Ramos (cell line): ENCODE results near the gene FLRT2.

Source experiments
- in situ Hi-C: fragments of 300-500 bp; cut with MboI; formaldehyde crosslinking; loops from one replicate; pipeline ENCODE4 v1.14.3; 2022; ENCODE audit warnings: low sequenced_read_pairs; ENCODE audit not compliant: unreplicated experiment

Gene FLRT2

GRCh38 chr14:85590784-85591183 lies 60.8 kb downstream of the FLRT2 start:
- in situ Hi-C loops, result no loop called here

DNA sequence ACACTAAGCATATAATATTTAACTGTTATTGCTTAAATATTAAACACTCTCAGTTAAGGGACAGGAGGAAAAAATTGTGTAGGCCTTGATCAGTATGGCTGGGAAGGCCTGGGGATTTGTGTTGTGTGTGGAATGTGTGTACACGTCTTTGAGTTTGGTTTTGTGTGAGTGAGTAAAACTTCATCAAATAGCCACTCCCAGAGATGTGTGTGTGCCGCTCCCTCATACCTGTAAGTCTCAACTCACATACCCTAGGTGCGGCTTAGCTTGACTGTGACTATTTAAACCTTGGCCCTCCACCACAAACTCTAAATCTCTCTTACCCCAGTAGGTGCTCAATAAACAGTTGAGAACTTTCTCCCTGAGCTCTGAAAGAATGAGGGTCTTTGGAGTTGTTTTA lies 64.3 kb downstream of the FLRT2 start:
- in situ Hi-C loops, result no loop called here

- in situ Hi-C loops, result no loop called here
Observed at GRCh38 chr14:85595981-85596380, 66.0 kb downstream of the FLRT2 start.

DNA sequence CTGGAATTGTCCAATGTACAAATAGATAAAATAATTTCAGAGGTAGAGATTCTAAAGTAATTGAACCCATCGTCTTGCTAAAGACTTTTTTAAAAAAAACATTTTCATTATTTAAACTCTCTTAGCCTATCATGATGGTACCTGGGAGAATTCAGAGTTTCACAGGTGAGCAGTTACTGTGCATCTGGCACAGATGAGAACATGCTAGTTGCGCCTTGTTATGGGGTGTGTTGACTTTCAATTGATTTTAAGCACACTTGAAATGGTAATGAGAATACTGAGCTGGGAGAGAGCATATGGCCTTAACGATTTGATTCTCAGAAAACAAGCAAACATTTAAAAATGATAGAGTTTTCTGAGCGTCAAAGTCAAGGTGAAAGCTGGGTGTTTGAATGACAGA lies 66.6 kb downstream of the FLRT2 start:
- in situ Hi-C loops, result no loop called here

DNA sequence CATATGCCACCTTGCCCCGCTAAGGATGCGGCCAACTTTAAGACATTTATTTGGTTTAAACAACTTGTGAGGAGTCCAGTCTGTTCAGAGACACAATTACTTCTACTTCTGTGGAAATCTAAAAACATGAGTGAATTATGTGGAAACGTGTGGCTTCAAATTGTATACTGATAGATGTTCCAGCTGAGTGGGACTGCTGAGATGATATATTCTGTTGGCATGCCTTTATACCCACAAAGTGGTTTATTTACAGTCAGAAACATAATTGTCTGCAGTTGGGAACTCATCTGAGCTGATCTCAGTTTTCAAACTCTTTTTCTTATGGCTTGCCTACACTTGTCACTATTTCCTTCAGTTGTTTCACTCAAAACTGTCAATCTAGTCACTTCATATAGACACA lies 67.8 kb downstream of the FLRT2 start:
- in situ Hi-C loops, result no loop called here

DNA sequence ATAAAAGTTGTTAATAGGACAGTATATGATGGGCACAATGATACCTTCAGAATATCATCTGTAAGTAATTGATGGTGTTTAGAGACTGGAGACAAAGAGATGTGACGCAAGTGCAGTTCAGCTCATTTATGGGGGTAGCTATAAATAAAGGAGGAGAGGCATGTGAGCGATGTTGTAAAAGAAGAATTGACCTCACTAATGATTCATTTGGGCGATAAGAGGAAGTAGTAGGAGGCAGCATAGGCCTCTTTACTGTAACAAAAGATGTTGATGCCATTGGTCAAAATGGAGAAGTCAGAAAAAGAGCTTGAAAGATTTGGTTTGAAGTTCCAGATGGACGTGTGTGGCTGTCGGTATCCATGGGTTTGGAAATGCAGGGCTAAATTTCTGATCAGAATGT lies 70.0 kb downstream of the FLRT2 start:
- in situ Hi-C loops, result no loop called here

DNA sequence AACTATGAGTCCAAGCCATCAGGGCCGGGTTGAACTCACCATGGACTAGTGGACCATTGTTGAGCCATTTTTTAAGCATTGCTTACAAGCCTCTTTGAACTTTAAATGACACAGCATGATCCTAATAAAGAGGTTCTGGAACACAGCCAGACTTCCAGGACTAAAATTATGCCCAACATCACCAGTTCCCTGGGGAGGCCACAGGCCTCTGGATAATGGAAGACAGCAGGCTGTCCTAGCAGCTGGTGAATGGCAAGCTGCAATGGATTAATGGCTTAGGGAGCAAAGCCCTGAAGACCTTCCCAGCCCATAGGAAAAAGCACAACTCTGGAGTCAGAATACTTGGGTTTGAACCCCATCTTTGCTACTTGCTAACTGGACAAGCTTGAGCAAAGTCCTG lies 71.3 kb downstream of the FLRT2 start:
- in situ Hi-C loops, result no loop called here

- in situ Hi-C loops, result no loop called here
Observed at GRCh38 chr14:85601690-85602089, 71.7 kb downstream of the FLRT2 start.

DNA sequence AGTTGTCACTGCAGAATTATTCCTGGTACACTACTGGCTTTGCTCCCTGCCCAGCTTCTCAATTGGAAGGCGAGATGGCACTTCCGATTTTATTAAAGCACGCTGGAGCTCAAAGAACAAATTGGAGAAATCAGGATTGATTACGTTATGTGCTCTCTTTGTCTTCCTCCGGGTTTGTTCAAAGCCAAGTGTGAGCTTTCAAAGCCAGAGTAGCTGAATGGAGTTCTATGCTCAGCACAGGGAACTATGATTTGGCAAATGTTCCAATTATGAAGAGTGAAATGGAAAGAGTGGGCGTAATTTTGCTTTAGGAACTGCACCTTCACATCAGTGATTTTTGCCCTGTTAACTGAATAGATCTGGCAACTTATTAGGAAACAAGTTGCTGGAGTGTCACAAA lies 72.4 kb downstream of the FLRT2 start:
- in situ Hi-C loops, result no loop called here

GRCh38 chr14:85604021-85604420 lies 74.1 kb downstream of the FLRT2 start:
- in situ Hi-C loops, result no loop called here

DNA sequence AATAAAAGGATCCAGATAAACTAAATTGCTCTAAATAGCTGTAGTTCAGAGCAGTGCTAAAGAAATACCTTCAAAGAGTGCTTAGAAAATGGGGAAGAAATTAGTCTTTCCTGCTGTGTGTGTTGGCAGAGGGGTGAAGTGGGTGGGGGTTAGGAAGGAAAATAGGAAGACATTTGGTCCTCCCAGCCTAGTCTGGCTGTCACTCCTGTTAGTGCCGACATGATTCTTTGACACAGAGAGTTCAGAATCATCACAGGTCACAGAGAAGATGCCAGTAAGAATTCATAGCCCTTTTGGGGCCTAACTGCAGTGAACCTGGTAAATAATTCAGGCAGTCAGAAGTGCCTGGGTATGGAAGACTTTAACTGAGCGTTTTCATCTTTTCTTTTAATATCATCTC lies 74.8 kb downstream of the FLRT2 start:
- in situ Hi-C loops, result no loop called here

- in situ Hi-C loops, result no loop called here
Observed at GRCh38 chr14:85607651-85608081, 77.7 kb downstream of the FLRT2 start.

DNA sequence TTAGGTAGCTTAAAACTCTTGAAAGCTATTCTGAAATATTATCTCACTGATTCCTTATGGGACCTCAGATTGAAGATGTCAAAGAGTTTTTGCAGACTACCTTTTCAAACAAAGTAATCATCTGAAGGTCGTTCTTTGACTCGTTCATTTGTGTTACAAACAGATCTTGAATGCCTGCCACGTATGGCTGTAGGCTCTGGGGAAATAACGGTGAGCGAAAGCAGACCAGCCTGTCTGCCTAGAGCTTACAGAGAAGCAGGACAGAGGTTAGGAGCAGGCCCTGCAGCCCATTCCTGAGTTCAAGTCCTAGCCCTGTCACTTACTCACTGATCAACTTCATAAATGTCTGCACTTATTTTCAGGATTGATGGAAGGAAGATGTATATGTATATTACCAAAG lies 83.6 kb downstream of the FLRT2 start:
- in situ Hi-C loops, result no loop called here

DNA sequence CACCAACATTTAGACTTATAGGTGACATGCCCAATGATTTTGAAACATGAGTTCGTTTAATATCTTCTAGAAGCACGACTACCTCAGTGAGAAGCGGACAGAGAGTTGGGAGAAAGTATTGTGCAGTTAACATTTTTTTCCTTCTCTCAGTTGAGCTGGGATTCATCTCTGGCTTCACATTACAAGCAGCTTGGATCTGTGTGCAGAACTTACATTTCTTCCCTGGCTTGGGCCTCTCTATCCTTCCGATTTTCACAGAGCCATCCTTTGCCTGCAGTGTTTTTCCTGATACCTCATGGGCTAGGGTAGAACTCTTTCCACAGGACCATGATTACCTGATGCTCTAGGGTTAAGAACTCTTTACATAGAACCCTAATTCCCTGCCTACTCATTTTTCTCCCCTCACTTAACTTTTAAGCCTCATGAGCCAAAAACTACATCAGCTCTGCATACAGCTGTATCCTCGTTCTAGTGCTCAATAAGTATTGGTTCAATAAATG lies 86.5 kb downstream of the FLRT2 start:
- in situ Hi-C loops, result no loop called here

GRCh38 chr14:85616886-85617285 lies 86.9 kb downstream of the FLRT2 start:
- in situ Hi-C loops, result no loop called here

- in situ Hi-C loops, result no loop called here
Observed at GRCh38 chr14:85617791-85618190, 87.8 kb downstream of the FLRT2 start.

DNA sequence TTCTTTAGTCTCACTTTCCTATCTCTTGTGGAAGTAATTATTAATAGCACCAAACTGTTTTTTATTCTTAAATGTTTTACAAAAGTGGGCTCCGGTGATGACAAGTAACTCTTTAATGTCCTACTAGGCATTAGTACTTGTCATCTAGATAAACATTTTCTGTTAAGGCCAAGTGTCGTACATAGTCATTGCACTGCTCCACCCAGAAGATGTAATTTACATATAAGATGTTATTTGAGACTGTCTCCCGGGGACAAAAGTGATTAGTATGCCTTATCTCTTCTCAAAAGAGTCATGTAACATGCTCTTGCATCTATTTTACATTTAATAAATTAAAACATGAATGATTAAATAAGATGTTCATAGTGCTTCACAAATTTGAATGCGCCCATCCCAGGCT lies 88.4 kb downstream of the FLRT2 start:
- in situ Hi-C loops, result no loop called here

GRCh38 chr14:85618978-85619377 lies 89.0 kb downstream of the FLRT2 start:
- in situ Hi-C loops, result no loop called here

DNA sequence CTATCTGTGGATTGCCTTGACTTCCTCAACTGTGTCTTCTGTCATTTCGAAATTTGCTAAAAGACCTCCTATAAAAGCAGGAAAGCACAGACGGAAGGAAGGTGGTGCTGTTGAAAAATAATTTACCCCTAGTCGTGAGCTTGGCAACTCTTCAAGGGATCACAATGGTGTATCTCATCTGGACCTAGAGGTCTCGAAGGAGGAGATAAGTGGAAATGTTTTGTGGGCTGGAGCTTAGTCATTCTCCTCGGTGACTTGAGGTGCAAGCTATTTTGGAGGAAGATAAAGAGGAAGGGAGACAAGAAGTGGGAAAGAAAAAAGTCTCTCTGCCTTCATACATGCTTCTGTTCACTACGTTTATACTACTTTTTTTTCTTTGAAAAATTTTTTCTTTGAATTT lies 89.9 kb downstream of the FLRT2 start:
- in situ Hi-C loops, result no loop called here

DNA sequence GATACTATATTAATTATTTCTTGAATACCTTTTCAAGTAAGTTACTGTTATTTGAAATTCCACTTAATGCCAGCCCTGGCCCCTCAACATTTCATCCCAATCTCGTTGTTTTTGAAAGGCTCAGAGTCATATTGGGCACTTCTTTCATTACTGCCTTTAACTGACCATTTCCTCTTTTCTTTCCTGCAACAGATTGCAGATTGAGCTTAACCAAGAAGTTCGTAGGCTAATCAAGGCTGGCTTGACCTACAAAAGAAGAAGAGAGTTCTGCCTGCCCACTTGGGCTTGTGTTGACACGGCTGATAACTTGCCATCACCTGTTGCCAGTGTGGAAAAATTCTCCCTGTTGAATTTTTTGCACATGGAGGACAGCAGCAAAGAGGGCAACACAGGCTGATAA lies 91.0 kb downstream of the FLRT2 start:
- in situ Hi-C loops, result no loop called here

GRCh38 chr14:85622106-85622505 lies 92.2 kb downstream of the FLRT2 start:
- in situ Hi-C loops, result no loop called here

DNA sequence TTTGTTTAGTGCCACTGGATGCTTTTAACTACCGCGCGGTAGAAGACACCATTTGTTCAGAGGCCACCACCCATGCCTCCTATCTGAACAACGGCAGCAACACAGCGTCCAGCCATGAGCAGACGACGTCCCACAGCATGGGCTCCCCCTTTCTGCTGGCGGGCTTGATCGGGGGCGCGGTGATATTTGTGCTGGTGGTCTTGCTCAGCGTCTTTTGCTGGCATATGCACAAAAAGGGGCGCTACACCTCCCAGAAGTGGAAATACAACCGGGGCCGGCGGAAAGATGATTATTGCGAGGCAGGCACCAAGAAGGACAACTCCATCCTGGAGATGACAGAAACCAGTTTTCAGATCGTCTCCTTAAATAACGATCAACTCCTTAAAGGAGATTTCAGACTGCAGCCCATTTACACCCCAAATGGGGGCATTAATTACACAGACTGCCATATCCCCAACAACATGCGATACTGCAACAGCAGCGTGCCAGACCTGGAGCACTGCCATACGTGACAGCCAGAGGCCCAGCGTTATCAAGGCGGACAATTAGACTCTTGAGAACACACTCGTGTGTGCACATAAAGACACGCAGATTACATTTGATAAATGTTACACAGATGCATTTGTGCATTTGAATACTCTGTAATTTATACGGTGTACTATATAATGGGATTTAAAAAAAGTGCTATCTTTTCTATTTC lies 93.2 kb downstream of the FLRT2 start:
- in situ Hi-C loops, result no loop called here
